Activated CD8-positive, alpha-beta memory T cell treated with anti-CD3 and anti-CD28 coated beads for 48 hours (primary cell): ENCODE data around the gene MCM5.
"Not testable (repeated sequence)": the region's sequence is repeated elsewhere in the genome, so short reads cannot be mapped to it uniquely, and the experiment has no call there.

ENCODE experiments used
- DNase-seq, 3 experiments: peaks; one replicate each; pipeline ENCODE4 v3.0.0-alpha.2; 2020; ENCODE audit warnings: low read depth in 2 of 3, low spot score in 2 of 3

The MCM5 gene

GRCh38 chr22:35378621-35379020 is 21.3 kb upstream of the MCM5 start:
- DNase-seq, result no peak

- DNase-seq, result no peak
These were observed 20.6 kb upstream of the MCM5 start for GRCh38 chr22:35379146-35379993.

GRCh38 chr22:35380013-35380412 is 19.9 kb upstream of the MCM5 start:
- DNase-seq, result no peak

DNA sequence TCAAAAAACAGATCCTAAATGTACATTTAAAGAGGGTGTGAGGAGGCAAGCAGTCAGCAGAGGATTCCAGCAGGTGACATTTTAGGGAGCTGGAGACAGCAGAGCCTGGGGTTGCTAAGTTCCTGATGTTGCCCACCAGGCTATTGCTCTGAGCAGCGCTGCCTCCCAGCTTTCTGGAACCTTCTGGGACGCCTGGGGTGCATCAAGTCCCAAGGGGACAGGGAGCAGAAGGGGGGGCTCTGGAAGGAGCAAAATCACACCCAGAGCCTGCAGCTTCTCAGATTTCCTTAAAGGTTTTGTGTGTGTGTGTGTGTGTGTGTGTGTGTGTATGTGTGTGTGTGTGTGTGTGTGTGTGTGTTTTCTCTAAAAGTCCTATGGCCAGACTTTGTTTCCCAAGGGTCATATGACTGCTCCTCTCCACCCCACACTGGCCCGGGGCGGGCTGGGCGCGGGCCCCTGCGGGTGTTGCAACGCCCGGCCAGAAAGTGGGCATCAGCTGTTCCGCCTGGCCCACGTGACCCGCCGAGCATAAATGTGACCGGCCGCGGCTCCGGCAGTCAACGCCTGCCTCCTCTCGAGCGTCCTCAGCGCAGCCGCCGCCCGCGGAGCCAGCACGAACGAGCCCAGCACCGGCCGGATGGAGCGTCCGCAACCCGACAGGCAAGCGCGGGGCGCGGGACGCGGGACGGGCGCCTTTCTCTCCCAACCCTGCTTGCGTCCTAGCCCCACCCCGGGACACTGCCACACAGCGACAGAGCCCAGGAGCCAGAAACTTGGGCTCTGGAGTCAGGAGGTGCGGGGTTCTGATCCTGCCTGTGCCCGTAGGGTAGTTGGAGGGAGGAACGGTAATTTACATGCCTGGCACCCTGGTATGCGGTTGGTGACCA is 19.2 kb upstream of the MCM5 start, which contains the start of gene HMOX1:
TSS of gene HMOX1 (plus strand) at position 560 of the 887 bp plus-strand sequence. CDS start at position 638, 78 bp downstream.
- peak in 2 of 3 experiments; percentile 30 to 36 for DNase-seq

- no peak for DNase-seq
These were observed 18.4 kb upstream of the MCM5 start for GRCh38 chr22:35381424-35382009.

DNA sequence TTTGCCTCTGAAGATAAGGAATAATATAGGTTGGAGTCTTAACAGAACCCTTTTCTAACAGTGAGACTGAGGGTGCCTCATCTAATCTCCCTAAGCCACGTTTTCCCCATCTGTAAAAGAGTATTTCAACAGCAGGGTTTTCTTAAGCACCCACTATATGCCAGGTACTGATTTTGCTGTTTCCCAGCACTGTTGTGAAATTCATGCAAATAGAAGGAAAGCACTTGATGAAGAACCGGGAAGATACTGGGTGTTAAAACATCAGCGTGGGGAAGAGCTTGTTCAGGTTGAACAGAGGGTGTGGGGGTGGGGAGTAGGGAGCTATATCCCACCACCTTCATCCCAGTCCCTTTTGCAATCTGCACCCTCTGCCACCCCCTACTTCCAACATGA is 16.3 kb upstream of the MCM5 start:
- no peak for DNase-seq

DNA sequence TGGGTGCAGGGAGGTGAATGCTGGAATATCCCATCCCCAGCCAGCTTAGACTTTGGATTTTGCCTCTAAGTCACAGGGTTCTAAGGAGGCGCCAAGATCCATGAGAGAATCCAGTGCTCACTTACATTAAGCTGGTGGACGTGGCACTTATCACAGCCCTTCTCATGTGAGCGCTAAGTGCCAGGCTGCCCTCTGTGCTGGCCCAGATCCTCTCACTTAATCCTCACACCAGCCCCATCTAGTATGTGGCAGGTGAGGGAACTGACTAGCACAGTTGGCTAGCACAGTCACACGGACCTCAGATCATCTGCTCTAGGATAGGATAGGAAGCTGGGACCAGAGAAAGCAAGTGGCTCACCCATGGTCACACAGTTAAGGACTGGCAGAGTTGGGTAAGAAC is 15.4 kb upstream of the MCM5 start:
- no peak for DNase-seq

DNA sequence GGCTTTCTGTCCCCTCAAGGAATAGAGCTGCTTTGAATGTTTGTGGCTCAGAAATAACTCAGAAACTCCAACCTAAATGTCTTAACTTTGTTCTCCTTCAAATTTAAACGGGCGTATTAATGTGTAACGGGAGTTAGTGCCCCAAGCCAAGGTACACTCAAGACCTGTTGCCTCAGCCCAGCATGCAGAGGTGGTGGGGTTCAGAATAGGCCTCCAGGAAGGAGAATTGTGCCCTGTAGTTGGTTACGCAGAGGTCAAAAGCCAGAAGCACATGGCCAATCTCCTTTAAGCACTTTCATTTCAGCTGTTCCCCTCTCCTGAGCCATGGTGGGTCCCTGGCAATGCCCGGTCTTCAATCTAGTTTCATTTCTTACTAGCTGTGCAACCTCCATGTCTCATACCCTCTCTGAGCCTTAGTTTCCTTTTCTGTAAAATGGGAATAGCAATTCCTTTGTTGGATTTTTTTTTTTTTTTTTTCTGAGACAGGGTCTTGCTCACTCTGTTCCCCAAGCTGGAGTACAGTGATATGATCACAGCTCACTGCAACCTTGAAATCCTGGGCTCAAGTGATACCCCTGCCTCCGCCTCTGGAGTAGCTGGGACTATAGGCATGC is 14.9 kb upstream of the MCM5 start:
- no peak for DNase-seq

DNA sequence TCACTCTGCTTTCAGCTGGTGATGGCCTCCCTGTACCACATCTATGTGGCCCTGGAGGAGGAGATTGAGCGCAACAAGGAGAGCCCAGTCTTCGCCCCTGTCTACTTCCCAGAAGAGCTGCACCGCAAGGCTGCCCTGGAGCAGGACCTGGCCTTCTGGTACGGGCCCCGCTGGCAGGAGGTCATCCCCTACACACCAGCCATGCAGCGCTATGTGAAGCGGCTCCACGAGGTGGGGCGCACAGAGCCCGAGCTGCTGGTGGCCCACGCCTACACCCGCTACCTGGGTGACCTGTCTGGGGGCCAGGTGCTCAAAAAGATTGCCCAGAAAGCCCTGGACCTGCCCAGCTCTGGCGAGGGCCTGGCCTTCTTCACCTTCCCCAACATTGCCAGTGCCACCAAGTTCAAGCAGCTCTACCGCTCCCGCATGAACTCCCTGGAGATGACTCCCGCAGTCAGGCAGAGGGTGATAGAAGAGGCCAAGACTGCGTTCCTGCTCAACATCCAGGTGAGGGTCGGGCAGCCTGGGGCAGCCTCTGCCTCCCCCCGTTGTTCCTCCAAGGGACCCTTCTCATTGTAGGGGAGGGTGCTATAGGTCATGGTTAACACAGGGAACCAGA is 13.2 kb upstream of the MCM5 start:
- no peak for DNase-seq

GRCh38 chr22:35390933-35391332 is 9.0 kb upstream of the MCM5 start:
- DNase-seq, result no peak

DNA sequence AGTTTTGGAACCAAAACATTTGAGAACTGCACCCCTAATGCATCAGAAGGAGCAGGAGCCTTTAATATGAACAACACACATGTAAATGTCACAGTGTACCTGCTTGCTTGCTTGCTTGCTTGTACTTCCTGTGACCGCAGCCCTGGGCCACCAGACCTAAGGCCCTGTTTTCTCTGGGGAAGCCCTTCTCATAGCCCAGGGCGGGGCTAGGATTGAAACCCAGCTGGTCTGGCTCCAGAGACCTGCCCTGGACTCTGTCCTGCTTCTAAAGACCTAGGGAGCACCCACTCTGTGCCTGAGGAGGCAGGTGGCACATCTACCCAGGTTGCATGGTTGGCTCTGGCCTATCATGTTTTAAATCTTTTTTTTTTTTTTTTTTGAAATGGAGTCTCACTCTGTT is 7.6 kb upstream of the MCM5 start:
- no peak for DNase-seq

- DNase-seq, result no peak
These were observed 6.6 kb upstream of the MCM5 start for GRCh38 chr22:35393116-35394010.

GRCh38 chr22:35394011-35394312 is 6.0 kb upstream of the MCM5 start:
- DNase-seq, result no peak

DNA sequence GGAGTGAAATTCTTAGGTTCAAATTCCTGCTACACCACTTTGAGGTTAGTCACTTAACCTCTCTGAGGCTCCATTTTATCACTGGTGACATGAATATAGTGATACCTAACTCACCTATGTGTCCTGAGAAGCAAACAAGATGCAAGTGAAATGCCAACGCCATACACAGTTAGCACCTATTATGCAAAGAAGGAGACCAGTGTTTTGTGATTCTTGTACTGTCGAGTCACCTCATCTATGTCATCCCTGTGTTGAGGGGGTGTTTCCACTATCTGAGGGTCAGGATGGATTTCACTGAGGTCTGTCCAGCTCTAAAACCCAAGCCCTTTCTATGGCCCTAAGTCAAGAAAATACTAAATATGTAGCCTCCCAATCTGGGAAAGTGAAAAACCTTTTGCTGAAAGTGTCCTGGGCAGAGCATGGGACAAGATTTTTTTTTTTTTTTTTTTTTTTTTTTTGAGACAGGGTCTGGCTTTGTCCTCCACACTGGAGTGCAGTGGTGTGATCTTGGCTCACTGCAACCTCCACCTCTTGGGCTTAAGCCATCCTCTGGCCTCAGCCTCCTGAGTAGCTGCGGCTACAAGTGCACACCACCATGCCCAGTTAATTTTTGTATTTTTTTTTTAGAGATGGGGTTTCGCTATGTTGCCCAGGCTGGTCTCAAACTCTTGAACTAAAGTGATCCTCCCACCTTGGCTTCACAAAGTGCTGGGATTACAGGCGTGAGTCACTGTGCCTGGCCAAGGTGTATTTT is 5.0 kb upstream of the MCM5 start:
- no peak for DNase-seq

GRCh38 chr22:35396622-35397021 is 3.3 kb upstream of the MCM5 start:
- DNase-seq, result not testable (repeated sequence)

DNA sequence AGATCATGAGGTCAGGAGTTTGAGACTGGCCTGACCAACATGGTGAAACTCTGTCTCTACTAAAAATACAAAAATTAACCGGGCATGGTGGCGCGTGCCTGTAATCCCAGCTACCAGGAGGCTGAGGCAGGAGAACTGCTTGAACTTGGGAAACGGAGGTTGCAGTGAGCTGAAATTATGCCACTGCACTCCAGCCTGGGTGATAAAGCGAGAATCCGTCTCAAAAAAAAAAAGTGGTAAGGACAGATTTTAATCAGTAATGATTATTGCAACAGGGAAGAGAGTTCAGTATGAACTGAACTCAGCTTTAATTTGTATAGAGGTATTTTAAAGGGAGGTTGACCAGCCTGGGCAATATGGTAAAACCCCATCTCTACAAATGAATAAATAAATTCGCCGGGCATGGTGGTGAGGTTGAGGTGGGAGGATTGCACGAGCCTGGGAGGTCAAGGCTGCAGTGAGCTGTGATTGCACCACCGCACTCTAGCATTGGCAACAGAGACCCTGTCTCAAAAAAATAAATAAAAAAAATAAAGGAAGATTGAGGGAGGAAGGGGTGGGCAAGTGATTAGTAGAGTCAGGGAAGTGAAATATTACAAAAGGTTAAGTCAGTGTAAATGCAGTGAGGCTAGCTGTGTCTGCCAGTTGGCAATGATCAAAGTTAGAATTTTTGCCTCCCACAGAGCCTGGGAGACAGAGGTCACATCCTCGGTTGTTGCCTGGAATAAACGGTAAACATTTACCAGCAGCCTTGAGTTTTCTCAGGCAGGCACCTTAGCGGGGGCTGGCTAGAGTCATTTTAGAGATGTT is 2.6 kb upstream of the MCM5 start:
- DNase-seq, result no peak

GRCh38 chr22:35398591-35398973 is 1.4 kb upstream of the MCM5 start:
- DNase-seq, result no peak

GRCh38 chr22:35399114-35399677 is 744 bp upstream of the MCM5 start:
- peak in 1 of 3 experiments; percentile 17 for DNase-seq
